ENCODE measurements around the gene COPA.
A peak's percentile ranks its signal among the peaks of the same experiment; 100 is the strongest.
"Not testable (repeated sequence)": the region's sequence is repeated elsewhere in the genome, so short reads cannot be mapped to it uniquely, and the experiment has no call there.

COPA gene

GRCh38 chr1:160342953-160343869 lies at the start of gene COPA, which contains the start of gene NCSTN:
TSS of gene COPA (minus strand) at chr1:160343250. CDS start at chr1:160343170, 80 bp downstream.
TSS of gene NCSTN (plus strand) at chr1:160343383. CDS start at chr1:160343397, 14 bp downstream.
- peak; percentile 78 for DNase-seq (ENCODE audit: low read depth)

GRCh38 chr1:160388406-160388805 lies 45.4 kb upstream of the COPA start:
- not testable (repeated sequence) for DNase-seq (ENCODE audit: low read depth)

- not testable (repeated sequence) for DNase-seq (ENCODE audit: low read depth)
Measured at GRCh38 chr1:160384812-160385211, 41.8 kb upstream of the COPA start.

- DNase-seq (ENCODE audit: low read depth): no peak
Measured at GRCh38 chr1:160377585-160378206, 34.6 kb upstream of the COPA start.

GRCh38 chr1:160376525-160377131 lies 33.6 kb upstream of the COPA start:
- DNase-seq (ENCODE audit: low read depth): no peak

- no peak for DNase-seq (ENCODE audit: low read depth)
Measured at GRCh38 chr1:160375788-160376524, 32.9 kb upstream of the COPA start.

GRCh38 chr1:160374306-160375110 lies 31.5 kb upstream of the COPA start:
- DNase-seq (ENCODE audit: low read depth): no peak

- no peak for DNase-seq (ENCODE audit: low read depth)
Measured at GRCh38 chr1:160373696-160374095, 30.6 kb upstream of the COPA start.

GRCh38 chr1:160371756-160372155 lies 28.7 kb upstream of the COPA start:
- no peak for DNase-seq (ENCODE audit: low read depth)

GRCh38 chr1:160371346-160371631 lies 28.2 kb upstream of the COPA start:
- DNase-seq (ENCODE audit: low read depth): no peak

GRCh38 chr1:160370561-160371345 lies 27.7 kb upstream of the COPA start:
- DNase-seq (ENCODE audit: low read depth): no peak

GRCh38 chr1:160369087-160369486 lies 26.0 kb upstream of the COPA start:
- DNase-seq (ENCODE audit: low read depth): no peak

- no peak for DNase-seq (ENCODE audit: low read depth)
Measured at GRCh38 chr1:160367934-160368923, 25.2 kb upstream of the COPA start.

- no peak for DNase-seq (ENCODE audit: low read depth)
Measured at GRCh38 chr1:160367516-160367900, 24.5 kb upstream of the COPA start.

- DNase-seq (ENCODE audit: low read depth): no peak
Measured at GRCh38 chr1:160366731-160367515, 23.9 kb upstream of the COPA start, which contains the start of gene NHLH1. TSS of gene NHLH1 (plus strand) at chr1:160367071. CDS start at chr1:160370732, 3,661 bp downstream.

GRCh38 chr1:160365325-160365724 lies 22.3 kb upstream of the COPA start:
- DNase-seq (ENCODE audit: low read depth): no peak

GRCh38 chr1:160363951-160364735 lies 21.1 kb upstream of the COPA start:
- no peak for DNase-seq (ENCODE audit: low read depth)

- no peak for DNase-seq (ENCODE audit: low read depth)
Measured at GRCh38 chr1:160363010-160363409, 20.0 kb upstream of the COPA start.
